Measurements from ENCODE around the gene DIP2C.

DIP2C gene, protein sequence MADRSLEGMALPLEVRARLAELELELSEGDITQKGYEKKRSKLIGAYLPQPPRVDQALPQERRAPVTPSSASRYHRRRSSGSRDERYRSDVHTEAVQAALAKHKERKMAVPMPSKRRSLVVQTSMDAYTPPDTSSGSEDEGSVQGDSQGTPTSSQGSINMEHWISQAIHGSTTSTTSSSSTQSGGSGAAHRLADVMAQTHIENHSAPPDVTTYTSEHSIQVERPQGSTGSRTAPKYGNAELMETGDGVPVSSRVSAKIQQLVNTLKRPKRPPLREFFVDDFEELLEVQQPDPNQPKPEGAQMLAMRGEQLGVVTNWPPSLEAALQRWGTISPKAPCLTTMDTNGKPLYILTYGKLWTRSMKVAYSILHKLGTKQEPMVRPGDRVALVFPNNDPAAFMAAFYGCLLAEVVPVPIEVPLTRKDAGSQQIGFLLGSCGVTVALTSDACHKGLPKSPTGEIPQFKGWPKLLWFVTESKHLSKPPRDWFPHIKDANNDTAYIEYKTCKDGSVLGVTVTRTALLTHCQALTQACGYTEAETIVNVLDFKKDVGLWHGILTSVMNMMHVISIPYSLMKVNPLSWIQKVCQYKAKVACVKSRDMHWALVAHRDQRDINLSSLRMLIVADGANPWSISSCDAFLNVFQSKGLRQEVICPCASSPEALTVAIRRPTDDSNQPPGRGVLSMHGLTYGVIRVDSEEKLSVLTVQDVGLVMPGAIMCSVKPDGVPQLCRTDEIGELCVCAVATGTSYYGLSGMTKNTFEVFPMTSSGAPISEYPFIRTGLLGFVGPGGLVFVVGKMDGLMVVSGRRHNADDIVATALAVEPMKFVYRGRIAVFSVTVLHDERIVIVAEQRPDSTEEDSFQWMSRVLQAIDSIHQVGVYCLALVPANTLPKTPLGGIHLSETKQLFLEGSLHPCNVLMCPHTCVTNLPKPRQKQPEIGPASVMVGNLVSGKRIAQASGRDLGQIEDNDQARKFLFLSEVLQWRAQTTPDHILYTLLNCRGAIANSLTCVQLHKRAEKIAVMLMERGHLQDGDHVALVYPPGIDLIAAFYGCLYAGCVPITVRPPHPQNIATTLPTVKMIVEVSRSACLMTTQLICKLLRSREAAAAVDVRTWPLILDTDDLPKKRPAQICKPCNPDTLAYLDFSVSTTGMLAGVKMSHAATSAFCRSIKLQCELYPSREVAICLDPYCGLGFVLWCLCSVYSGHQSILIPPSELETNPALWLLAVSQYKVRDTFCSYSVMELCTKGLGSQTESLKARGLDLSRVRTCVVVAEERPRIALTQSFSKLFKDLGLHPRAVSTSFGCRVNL (N-terminal part only)

GRCh38 chr10:689452-690371 lies at the start of gene DIP2C:
DIP2C (minus strand) TSS chr10:689668; CDS start chr10:689578, 90 bp downstream.
- Mint-ChIP-seq H3K4me3 (peak within 1 kb of the TSS; percentile 58), H3K27me3 (peaks cover 56% of the 10 kb centered on the region), H3K4me1 (ENCODE audit: low read depth) (peaks cover 5% of the 10 kb centered on the region), H3K9me3 (no peaks in the 10 kb centered on the region), H3K36me3 (ENCODE audit: low read depth) (no peaks in the 10 kb centered on the region), H3K27ac (no peak within 1 kb of the TSS)

- no peaks in the 10 kb centered on the region for H3K36me3 Mint-ChIP-seq (ENCODE audit: low read depth)
- H3K27ac Mint-ChIP-seq, result no peak overlapping the region
- peaks cover 4% of the 10 kb centered on the region for H3K27me3 Mint-ChIP-seq
- H3K4me1 Mint-ChIP-seq (ENCODE audit: low read depth), result no peaks in the 10 kb centered on the region
- H3K9me3 Mint-ChIP-seq, result peaks cover 4% of the 10 kb centered on the region
- H3K4me3 Mint-ChIP-seq, result no peak overlapping the region
These were observed 45.0 kb upstream of the DIP2C start for GRCh38 chr10:734481-734880.

DNA sequence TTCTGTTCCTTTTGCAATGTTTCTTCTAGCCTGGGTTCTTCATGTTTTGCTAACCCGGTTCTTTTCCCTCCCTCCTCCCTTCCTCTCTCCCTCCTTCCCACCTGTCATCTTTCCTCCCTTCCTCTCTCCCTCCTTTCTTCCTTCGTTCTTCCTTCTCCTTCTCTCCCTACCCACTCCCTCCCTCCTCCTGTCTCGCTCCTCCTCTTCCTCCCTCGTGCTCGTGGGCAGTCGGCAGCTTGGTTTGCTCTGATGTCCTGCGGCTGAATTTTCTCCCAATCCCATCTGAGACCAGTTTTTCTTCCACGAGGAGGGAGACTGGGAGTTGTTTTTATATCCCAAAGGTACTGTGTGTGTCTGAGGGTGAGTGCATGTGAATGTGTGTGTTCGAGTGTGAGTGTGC lies 43.6 kb upstream of the DIP2C start:
- no peaks in the 10 kb centered on the region for H3K36me3 Mint-ChIP-seq (ENCODE audit: low read depth)
- H3K27ac Mint-ChIP-seq, result no peak overlapping the region

DNA sequence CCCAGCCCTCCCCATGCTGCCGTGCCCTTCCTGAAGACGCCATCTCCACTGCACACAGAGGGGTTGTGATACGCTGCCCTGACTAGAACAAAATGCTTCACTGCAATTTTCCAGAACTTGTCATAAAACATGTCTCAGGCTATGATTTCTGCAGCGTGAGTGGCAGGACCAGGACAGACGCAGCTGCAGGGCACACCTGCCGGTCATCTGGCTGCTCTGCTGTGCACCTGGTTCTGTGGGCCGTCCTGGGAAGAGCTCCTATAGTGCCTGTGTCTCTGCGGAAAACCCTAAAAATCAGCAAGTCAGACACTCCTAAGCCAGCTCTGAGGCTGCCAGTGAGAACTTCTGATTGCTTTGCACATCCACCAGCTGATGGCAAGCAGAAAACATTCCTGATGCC lies 39.7 kb upstream of the DIP2C start:
- no peak overlapping the region for H3K27ac Mint-ChIP-seq
- H3K36me3 Mint-ChIP-seq (ENCODE audit: low read depth), result no peaks in the 10 kb centered on the region
- peaks cover 7% of the 10 kb centered on the region for H3K9me3 Mint-ChIP-seq
- peaks cover 4% of the 10 kb centered on the region for H3K27me3 Mint-ChIP-seq
- no peak overlapping the region for H3K4me3 Mint-ChIP-seq
- no peaks in the 10 kb centered on the region for H3K4me1 Mint-ChIP-seq (ENCODE audit: low read depth)

More for the DNA sequence above, 43.6 kb upstream of the DIP2C start:
- Mint-ChIP-seq H3K4me1 (ENCODE audit: low read depth) (no peaks in the 10 kb centered on the region), H3K9me3 (peaks cover 4% of the 10 kb centered on the region), H3K27me3 (peaks cover 4% of the 10 kb centered on the region), H3K4me3 (no peak overlapping the region)

DNA sequence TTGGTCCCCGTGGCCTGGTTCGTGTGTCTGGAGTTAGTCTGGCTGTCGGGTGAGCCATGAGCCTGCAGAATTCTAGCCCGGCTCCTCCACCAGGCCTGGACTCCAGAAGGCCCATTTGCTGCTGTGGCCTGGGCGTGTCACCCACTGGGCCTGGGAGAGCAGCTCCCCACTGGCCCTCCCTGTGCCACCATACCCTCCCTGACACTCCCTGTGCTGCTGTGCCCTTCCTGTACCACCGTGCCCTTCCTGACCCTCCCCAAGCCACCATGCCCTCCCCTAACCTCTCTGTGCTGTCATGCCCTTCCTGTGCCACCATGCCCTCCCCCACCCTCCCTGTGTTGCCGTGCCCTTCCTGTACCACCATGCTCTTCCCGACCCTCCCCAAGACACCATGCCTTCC lies 39.1 kb upstream of the DIP2C start:
- H3K27ac Mint-ChIP-seq, result no peak overlapping the region
- no peaks in the 10 kb centered on the region for H3K36me3 Mint-ChIP-seq (ENCODE audit: low read depth)
- H3K4me1 Mint-ChIP-seq (ENCODE audit: low read depth), result no peaks in the 10 kb centered on the region
- peaks cover 4% of the 10 kb centered on the region for H3K27me3 Mint-ChIP-seq
- H3K9me3 Mint-ChIP-seq, result peaks cover 4% of the 10 kb centered on the region
- no peak overlapping the region for H3K4me3 Mint-ChIP-seq

- Mint-ChIP-seq H3K4me3 (no peak overlapping the region), H3K27me3 (no peaks in the 10 kb centered on the region), H3K27ac (no peak overlapping the region), H3K36me3 (ENCODE audit: low read depth) (no peaks in the 10 kb centered on the region), H3K9me3 (peaks cover 4% of the 10 kb centered on the region), H3K4me1 (ENCODE audit: low read depth) (no peaks in the 10 kb centered on the region)
These were observed 37.8 kb upstream of the DIP2C start for GRCh38 chr10:727162-727790.

DNA sequence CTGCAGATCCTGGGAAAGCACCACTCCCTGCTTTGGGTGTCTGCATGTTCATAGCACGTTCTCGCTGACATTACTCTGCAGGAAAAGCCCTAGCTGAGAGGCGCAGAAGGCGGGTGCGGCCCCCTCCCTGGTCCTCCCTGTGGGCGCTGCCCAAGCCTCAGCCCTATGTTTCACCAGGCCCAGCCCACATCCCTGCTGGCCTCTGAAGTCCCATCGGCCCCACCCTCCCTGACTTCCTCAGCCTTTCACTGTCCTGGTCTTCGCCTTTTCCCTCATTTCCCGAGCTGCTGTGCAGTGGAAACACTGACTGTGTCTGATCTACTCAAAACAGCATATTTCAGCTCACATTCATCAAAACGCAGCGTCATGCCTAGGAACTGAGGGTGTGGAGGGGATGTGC lies 36.3 kb upstream of the DIP2C start:
- Mint-ChIP-seq H3K36me3 (ENCODE audit: low read depth) (no peaks in the 10 kb centered on the region), H3K4me3 (no peak overlapping the region), H3K4me1 (ENCODE audit: low read depth) (no peaks in the 10 kb centered on the region), H3K9me3 (peaks cover 4% of the 10 kb centered on the region), H3K27me3 (no peaks in the 10 kb centered on the region), H3K27ac (no peak overlapping the region)

- no peaks in the 10 kb centered on the region for H3K4me1 Mint-ChIP-seq (ENCODE audit: low read depth)
- no peaks in the 10 kb centered on the region for H3K36me3 Mint-ChIP-seq (ENCODE audit: low read depth)
- no peaks in the 10 kb centered on the region for H3K27me3 Mint-ChIP-seq
- no peak overlapping the region for H3K4me3 Mint-ChIP-seq
- H3K9me3 Mint-ChIP-seq, result peaks cover 4% of the 10 kb centered on the region
- no peak overlapping the region for H3K27ac Mint-ChIP-seq
These were observed 35.8 kb upstream of the DIP2C start for GRCh38 chr10:725302-725701.

DNA sequence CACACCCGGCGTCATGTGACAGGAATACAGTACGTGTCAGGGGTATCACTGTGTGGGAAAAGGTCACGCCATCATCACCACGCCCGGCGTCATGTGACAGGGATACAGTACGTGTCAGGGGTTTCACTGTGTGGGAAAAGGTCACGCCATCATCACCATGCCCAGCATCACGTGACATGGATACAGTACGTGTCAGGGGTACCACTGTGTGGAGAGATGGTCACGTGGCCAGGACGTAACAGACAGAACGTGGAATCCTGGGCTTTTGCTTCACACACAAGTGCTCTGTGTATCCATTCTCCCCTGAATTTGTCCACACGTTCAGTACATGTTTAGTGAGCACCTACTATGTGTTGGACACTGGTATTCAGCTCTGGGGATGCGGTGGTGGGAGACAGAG lies 34.5 kb upstream of the DIP2C start:
- Mint-ChIP-seq H3K36me3 (ENCODE audit: low read depth) (no peaks in the 10 kb centered on the region), H3K4me3 (no peak overlapping the region), H3K9me3 (peaks cover 4% of the 10 kb centered on the region), H3K27ac (no peak overlapping the region), H3K27me3 (no peaks in the 10 kb centered on the region), H3K4me1 (ENCODE audit: low read depth) (no peaks in the 10 kb centered on the region)

GRCh38 chr10:722281-723060 lies 33.0 kb upstream of the DIP2C start:
- Mint-ChIP-seq H3K4me3 (no peak overlapping the region), H3K4me1 (ENCODE audit: low read depth) (no peaks in the 10 kb centered on the region), H3K9me3 (peaks cover 4% of the 10 kb centered on the region), H3K36me3 (ENCODE audit: low read depth) (no peaks in the 10 kb centered on the region), H3K27me3 (peaks cover 5% of the 10 kb centered on the region), H3K27ac (no peak overlapping the region)

DNA sequence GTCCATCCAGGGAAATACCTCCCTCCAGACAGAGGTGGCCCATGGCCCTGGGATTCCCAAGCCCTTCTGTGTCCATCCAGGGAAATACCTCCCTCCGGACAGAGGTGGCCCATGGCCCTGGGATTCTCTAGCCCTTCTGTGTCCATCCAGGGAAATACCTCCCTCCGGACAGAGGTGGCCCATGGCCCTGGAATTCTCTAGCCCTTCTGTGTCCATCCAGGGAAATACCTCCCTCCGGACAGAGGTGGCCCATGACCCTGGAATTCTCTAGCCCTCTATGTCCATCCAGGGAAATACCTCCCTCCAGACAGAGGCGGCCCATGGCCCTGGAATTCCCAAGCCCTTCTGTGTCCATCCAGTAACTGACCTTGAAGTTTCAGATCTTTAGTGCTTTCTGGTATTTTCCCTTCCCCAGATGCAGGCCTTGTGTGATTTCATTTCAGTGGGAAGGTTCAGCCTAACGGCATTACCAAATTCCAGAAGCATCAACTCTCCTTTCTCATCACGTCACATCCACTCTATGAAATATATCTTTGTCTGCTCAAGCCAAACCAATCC lies 28.8 kb upstream of the DIP2C start:
- no peaks in the 10 kb centered on the region for H3K4me1 Mint-ChIP-seq (ENCODE audit: low read depth)
- H3K27ac Mint-ChIP-seq, result no peak overlapping the region
- peaks cover 9% of the 10 kb centered on the region for H3K27me3 Mint-ChIP-seq
- no peaks in the 10 kb centered on the region for H3K36me3 Mint-ChIP-seq (ENCODE audit: low read depth)
- H3K4me3 Mint-ChIP-seq, result no peak overlapping the region
- H3K9me3 Mint-ChIP-seq, result peaks cover 6% of the 10 kb centered on the region

- Mint-ChIP-seq H3K4me1 (ENCODE audit: low read depth) (no peaks in the 10 kb centered on the region), H3K4me3 (no peak overlapping the region), H3K9me3 (peaks cover 6% of the 10 kb centered on the region), H3K27ac (no peak overlapping the region), H3K27me3 (peaks cover 9% of the 10 kb centered on the region), H3K36me3 (ENCODE audit: low read depth) (no peaks in the 10 kb centered on the region)
These were observed 28.0 kb upstream of the DIP2C start for GRCh38 chr10:717458-717857.

GRCh38 chr10:716821-717220 lies 27.4 kb upstream of the DIP2C start:
- Mint-ChIP-seq H3K36me3 (ENCODE audit: low read depth) (no peaks in the 10 kb centered on the region), H3K27me3 (peaks cover 9% of the 10 kb centered on the region), H3K27ac (no peak overlapping the region), H3K9me3 (peaks cover 6% of the 10 kb centered on the region), H3K4me1 (ENCODE audit: low read depth) (no peaks in the 10 kb centered on the region), H3K4me3 (no peak overlapping the region)
